Epithelial cell of proximal tubule (primary cell): ENCODE results near the gene PIK3C2B. TPM values are rescaled to one million over a fixed set of nuclear protein-coding genes. Genes with fewer than 3 reads are reported as not detected.

ENCODE experiments used
- DNase-seq: peaks from one replicate; pipeline ENCODE4 v3.0.0-alpha.2; 2011; ENCODE audit warnings: low read depth
- H3K4me3 ChIP-seq: 2 replicates; pipeline ENCODE4 v1.5.1; 2011; ENCODE audit warnings: low read depth, mild to moderate bottlenecking, low read length
- total RNA-seq: library from RNA; depleted of rRNA; stranded (reverse); fragments of >200 nt; gene quantifications from 2 replicates; pipeline ENCODE4 v1.2.3, GENCODE V29; 2015
- TF ChIP-seq, protein P1 (sequence below): conservative IDR thresholded peaks from 2 replicates; pipeline ENCODE4 v1.5.1; 2012; ENCODE audit warnings: low read depth, mild to moderate bottlenecking, low read length

PIK3C2B gene
- total RNA-seq, 1 donor from 2014 or later, result 2.1 TPM

DNA sequence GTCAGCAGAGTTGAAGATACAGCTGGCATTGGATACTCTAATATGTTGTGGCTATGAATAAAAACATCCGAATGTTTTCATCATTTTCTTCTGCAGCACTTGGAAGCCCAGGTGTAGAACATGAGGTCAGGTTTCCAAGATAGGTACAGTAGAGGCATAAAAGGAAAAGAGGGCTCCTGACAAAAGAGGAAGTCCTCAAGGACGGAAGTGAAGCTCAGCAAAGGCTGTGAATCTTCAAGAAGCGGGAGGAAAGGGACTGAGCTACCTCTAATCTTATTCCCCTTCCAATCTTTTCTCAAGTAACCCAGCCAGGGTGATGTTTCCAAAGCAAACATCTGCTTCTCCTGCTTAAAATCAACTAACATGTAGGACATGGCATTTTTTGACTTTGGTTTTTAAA, 4.4 kb upstream of the PIK3C2B start:
- H3K4me3 ChIP-seq, result no peak overlapping the region
- DNase-seq, result no peak
- TF ChIP-seq, protein P1, sequence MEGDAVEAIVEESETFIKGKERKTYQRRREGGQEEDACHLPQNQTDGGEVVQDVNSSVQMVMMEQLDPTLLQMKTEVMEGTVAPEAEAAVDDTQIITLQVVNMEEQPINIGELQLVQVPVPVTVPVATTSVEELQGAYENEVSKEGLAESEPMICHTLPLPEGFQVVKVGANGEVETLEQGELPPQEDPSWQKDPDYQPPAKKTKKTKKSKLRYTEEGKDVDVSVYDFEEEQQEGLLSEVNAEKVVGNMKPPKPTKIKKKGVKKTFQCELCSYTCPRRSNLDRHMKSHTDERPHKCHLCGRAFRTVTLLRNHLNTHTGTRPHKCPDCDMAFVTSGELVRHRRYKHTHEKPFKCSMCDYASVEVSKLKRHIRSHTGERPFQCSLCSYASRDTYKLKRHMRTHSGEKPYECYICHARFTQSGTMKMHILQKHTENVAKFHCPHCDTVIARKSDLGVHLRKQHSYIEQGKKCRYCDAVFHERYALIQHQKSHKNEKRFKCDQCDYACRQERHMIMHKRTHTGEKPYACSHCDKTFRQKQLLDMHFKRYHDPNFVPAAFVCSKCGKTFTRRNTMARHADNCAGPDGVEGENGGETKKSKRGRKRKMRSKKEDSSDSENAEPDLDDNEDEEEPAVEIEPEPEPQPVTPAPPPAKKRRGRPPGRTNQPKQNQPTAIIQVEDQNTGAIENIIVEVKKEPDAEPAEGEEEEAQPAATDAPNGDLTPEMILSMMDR, result no peak

DNA sequence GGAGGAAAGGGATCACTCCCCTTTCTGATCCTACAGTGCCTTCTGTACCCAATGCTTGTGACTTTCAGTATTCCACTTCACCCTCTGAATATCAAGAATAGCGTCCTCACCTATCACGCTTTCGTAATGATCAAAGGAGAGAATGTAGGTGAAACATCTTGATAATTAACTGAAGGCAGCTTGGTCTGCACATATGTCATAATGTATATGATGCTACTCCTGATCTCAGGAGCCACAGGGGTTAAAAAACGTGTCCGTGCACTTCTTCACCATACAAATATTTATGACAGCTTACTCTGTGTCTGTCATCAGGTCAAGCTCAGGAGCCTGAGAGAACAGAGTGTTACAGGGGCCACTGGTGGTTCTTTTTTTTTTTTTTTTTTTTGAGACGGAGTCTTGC, 1.2 kb upstream of the PIK3C2B start:
- no peak for DNase-seq
- TF ChIP-seq, protein P1, result no peak

DNA sequence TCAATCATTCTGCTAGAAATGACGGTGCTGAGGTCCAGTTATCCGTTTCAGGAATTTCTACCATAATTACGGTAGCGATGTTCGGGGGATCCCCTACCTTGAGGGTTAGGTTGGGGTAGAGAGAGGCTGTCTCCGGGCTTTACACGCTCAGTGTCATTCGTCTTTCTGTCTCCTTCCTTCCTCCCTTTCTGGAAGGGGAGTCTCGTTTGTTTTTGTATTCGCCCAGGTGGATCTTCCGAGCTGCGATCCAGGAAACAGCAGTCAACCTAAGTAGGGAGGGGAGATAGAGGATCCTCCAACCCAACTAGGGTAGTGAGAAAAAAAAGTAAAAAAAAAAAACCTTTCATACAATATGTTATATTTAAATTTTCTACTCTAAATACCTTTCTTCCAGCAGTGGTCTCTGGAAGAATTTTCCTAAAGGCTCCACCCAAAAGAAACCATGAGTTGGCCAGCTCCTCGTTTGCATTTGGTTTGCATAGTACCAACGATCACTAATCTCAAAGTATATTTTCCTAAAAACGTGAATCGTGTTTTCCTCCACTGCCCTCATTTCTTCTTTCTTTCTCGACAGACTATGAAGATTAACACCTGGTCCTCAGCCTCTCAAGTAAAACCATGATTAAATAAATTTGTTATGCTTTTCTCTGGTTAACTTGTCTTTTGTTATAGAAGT, 611 bp upstream of the PIK3C2B start:
- DNase-seq, result no peak
- TF ChIP-seq, protein P1, result no peak
- H3K4me3 ChIP-seq, result peak overlapping the region; percentile 92

More for the DNA sequence above, 1.2 kb upstream of the PIK3C2B start:
- no peak overlapping the region for H3K4me3 ChIP-seq

DNA sequence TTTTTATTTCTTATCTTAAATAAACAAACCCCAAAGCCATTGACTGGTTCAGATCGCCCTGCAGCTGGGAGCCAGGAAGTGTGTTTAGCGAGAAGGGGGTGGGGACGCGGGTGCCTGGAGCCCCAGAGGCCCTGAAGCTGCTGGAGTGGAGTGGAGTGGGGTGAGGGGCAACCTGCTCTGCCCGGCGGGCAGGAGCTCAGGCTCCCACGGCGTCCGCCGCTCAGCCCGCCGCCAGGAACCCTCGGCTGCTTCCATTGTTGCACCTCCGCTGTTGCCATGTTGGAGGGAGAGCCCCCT, 673 bp downstream of the PIK3C2B start:
- TF ChIP-seq, protein P1, result no peak
- peak overlapping the region; percentile 92 for H3K4me3 ChIP-seq
- no peak for DNase-seq

DNA sequence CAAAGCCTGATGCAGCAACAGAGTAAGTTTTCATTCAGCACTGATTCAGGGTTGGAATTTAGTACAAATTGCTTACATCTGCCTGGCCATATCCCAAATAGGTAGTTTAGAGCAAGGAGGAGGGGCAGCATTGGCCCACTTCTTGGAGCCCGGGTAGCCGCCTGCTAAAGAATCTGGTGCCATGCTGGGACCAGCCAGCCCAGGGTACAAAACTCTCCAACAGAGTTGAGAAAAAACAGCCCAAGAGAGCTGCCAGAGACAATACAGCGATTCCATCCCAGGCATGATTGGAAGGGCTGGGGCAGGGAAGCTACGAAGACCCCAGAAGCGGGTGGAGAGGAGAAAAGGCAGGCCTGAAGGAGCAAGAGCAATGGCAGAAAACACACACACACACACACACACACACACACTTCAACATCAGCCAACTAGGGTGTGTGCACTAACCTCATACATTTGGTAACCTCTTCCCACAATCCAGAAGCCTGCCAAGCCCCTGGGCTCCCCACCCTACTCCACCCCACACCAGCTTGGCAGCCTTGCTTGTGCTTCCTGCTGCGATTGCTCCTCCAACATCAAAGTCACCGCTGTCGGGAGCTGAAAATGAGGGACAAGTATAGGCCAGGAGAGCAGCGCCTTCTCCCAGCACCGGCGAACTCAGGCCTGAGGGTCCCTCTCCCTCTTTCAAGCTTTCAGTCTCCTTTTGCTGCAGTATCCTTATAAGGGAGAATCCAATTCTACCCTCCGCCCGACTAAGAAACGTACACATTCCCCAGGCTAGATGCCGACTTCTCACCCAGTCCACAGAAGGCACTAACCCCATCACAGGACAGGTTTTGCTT, 1.2 kb downstream of the PIK3C2B start:
- DNase-seq, result no peak
- TF ChIP-seq, protein P1, result no peak
- peak overlapping the region; percentile 92 for H3K4me3 ChIP-seq

DNA sequence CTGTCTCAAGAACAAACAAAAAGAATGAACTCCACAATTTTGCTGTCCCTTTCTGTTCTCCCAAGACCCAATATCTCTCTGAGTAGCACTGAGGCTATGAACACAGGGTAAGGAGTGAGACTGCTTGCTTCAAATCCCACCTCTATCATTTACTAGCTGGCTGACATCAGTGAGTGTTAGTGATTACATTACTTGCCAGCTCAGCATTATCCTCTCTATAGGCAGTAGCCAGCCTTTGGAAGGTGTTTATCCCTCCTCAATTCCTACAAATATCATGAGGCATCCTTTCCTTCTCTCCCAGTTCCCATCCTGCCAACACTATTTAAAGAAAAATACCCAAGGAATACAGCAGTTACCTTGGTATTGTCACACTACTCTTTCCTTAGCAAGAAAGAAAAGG, 3.0 kb downstream of the PIK3C2B start:
- DNase-seq, result no peak
- no peak overlapping the region for H3K4me3 ChIP-seq
- TF ChIP-seq, protein P1, result no peak
